Spleen (tissue), 11 donors: ENCODE results near the gene UBE2L3. TPM values are rescaled to one million over a fixed set of nuclear protein-coding genes. Genes with fewer than 3 reads are reported as not detected.

Source experiments
- DNase-seq: peaks from one replicate; pipeline ENCODE4 v3.0.0-alpha.2; 2020
- H3K27ac ChIP-seq, 8 donors: fragments of 200-600 bp; sonication (generic) in 7 of 8; 1 replicate in 4 of 8; 2 replicates in 4 of 8; pipeline versions ENCODE4 v1.5.0 to v1.8.0; 2016 to 2021; ENCODE audit warnings: inconsistent platforms in 4 of 8, mild to moderate bottlenecking in 4 of 8, moderate library complexity in 1 of 8
- H3K27me3 ChIP-seq, 7 donors: fragments of 200-600 bp; sonication (generic) in 6 of 7; replicated peaks in 1 of 7; 1 replicate in 4 of 7; 2 replicates in 3 of 7; pipeline versions ENCODE4 v1.5.0 to v1.8.0; 2016 to 2021; ENCODE audit warnings: inconsistent platforms in 3 of 7, mild to moderate bottlenecking in 1 of 7
- H3K36me3 ChIP-seq, 6 donors: fragments of 200-600 bp; sonication (generic) in 5 of 6; 1 replicate in 4 of 6; 2 replicates in 2 of 6; pipeline versions ENCODE4 v1.5.0 to v1.8.0; 2016 to 2021; ENCODE audit warnings: inconsistent platforms in 2 of 6
- H3K4me1 ChIP-seq, 6 donors: fragments of 200-600 bp; sonication (generic) in 5 of 6; 1 replicate in 3 of 6; 2 replicates in 3 of 6; pipeline versions ENCODE4 v1.5.0 to v1.8.0; 2016 to 2021; ENCODE audit warnings: inconsistent platforms in 3 of 6
- H3K4me3 ChIP-seq, 8 donors: fragments of 200-600 bp; sonication (generic) in 7 of 8; 1 replicate in 4 of 8; 2 replicates in 4 of 8; pipeline versions ENCODE4 v1.5.0 to v1.8.0; 2016 to 2021; ENCODE audit warnings: inconsistent platforms in 4 of 8, mild to moderate bottlenecking in 4 of 8, moderate library complexity in 2 of 8
- H3K9me3 ChIP-seq, 8 donors: fragments of 200-600 bp; sonication (generic) in 7 of 8; 1 replicate in 4 of 8; 2 replicates in 4 of 8; pipeline versions ENCODE4 v1.5.0 to v1.8.0; 2016 to 2021; ENCODE audit warnings: inconsistent platforms in 4 of 8
- CTCF ChIP-seq, 11 experiments: fragments of 200-600 bp in 7 of 11; fragments of 450-650 bp in 4 of 11; sonication (generic) in 4 of 11; IDR thresholded peaks in 8 of 11; conservative IDR thresholded peaks in 3 of 11; 1 replicate in 7 of 11; 2 replicates in 4 of 11; pipeline versions ENCODE4 v1.4.0 to v1.8.0; 2016 to 2021; ENCODE audit warnings: antibody characterized with exemption in 11 of 11, inconsistent platforms in 4 of 11, mild to moderate bottlenecking in 1 of 11
- POLR2A ChIP-seq, 3 donors: fragments of 450-650 bp; IDR thresholded peaks; one replicate each; pipeline ENCODE4 v1.5.1; 2017; ENCODE audit warnings: antibody characterized with exemption in 3 of 3, mild to moderate bottlenecking in 1 of 3
- POLR2AphosphoS5 ChIP-seq, 3 donors: sonication (generic); formaldehyde crosslinking; IDR thresholded peaks; one replicate each; pipeline ENCODE4 v1.5.1; 2017; ENCODE audit warnings: antibody characterized with exemption in 3 of 3
- WGBS, 5 donors: extraction: QIAGEN DNeasy Blood & Tissue Kit in 3 of 5; methylation state at CpG; one replicate each; pipeline versions ENCODE4 v1.1.5 to v1.1.7; 2013 to 2018; 5-methylcytosine and 5-hydroxymethylcytosine counted together
- intact Hi-C: fragments of 100-400 bp; cut with DNase I; formaldehyde crosslinking; loops from one replicate; pipeline ENCODE4 v1.15.0; 2023; ENCODE audit warnings: low total_unique reads
- polyA plus RNA-seq, 3 donors: library from polyadenylated mRNA; stranded (reverse); fragments of 200-250 nt; gene quantifications; one replicate each; pipeline ENCODE4 v1.2.1, GENCODE V29; 2013
- total RNA-seq, 7 donors: library from RNA; depleted of rRNA in 3 of 7; stranded (reverse); fragments of >200 nt in 3 of 7; fragmentation: NEBNext Ultra II Directional in 4 of 7; extraction: Animal tissue kit (Norgen Biotek cat#: 25700) in 4 of 7; gene quantifications; one replicate each; pipeline versions ENCODE4 v1.1.0 to v1.2.1, GENCODE V29; 2016 to 2021
- donor health status: healthy with polysubstance abuse.
- donor health status: DM: no; HTN: no; CAD: no; lungs with moderate emphysema.
- donor health status: DM: no; HTN: no; CAD: no.
- donor health status: Bipolar disorder and iron deficiency.
- donor health status: healthy.
- donor health status: DM: no; HTN: no; CAD: no.
- donor health status: DM: yes; HTN: yes; CAD: no.

The UBE2L3 gene
- total and polyA plus RNA-seq, 10 donors, result 36.2 to 69.3 (median 45.2) TPM

DNA sequence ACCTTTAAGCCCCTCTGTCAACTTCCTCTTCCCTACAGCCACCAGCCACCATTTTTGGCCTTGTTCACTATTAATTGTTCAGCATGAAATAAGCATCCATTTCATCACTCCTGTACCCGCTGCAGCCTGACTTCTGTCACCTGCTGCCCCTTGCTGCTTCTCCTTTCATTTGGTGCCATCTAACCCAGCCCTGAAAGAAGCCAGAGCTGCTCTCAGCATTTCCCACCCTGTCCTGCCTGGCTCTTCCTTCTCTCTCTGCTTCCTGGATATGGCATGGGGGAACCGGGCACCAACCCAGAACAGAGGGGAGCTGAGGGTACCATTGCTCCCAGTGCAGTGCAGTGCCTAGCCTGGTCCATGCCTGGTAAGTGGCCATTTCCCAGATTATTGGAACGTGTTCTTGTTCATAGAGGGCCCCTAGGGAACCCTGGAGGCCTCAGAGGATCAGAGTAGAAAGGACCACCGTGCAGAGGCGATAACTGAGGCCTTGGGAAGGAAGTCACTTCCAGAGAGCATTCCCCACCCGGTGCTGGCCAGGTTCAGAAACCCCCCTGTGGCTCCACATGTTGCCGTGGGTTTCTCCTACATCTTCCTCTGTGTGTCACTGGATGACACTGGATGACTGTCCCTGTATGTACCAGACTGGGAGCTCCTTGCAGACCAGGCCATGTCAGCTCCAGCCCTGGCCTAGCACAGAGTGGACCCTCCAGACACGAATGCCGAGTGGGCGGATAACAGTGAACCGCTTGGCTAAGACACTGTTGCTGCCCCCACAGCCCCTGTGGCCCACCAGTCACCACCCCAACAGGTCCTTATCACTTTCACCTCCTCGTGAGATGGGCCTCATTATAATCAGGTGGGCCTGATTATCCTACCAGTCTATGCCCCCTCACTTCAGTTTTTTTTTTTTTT lies 57.6 kb downstream of the UBE2L3 start:
- DNase-seq, result no peak
- peaks cover 0 to 80% (median 30%) of the 10 kb centered on the region in 6 donors for H3K36me3 ChIP-seq

GRCh38 chr22:21626073-21626734 lies 58.7 kb downstream of the UBE2L3 start:
- Histone ChIP-seq H3K36me3 (peaks cover 0 to 70% (median 30%) of the 10 kb centered on the region in 6 donors), H3K9me3 (no peaks in the 10 kb centered on the region), H3K4me3 (no peak overlapping the region), H3K4me1 (peaks cover 15 to 90% (median 73%) of the 10 kb centered on the region in 6 donors), H3K27me3 (no peaks in the 10 kb centered on the region), H3K27ac (peak overlapping the region in 1 of 8 donors; percentile 24)
- intact Hi-C loops, result no loop called here
- 60 to 77% (median 67%) methylated on average over 4 of the region's 4 CpGs for WGBS, 5 donors
- no peak for DNase-seq
- no peak for TF ChIP-seq POLR2A (IDR thresholded peaks at IDR 0.05)
- no peak for TF ChIP-seq POLR2AphosphoS5 (IDR thresholded peaks at IDR 0.05)
- TF ChIP-seq CTCF (IDR thresholded peaks at IDR 0.05 in 8 of 11, conservative IDR thresholded peaks at IDR 0.05 in 3 of 11), result no peak

More for the DNA sequence above, 57.6 kb downstream of the UBE2L3 start:
- peak overlapping the region in 5 of 8 donors; percentile 18 to 47 (median 33) for H3K27ac ChIP-seq
- peaks cover 12 to 92% (median 77%) of the 10 kb centered on the region in 6 donors for H3K4me1 ChIP-seq
- H3K4me3 ChIP-seq, result no peak overlapping the region
- WGBS, 5 donors, result 74 to 90% (median 85%) methylated on average over 12 of the region's 12 CpGs
- intact Hi-C loops, result no loop called here
- no peaks in the 10 kb centered on the region for H3K27me3 ChIP-seq
- no peak for TF ChIP-seq CTCF (IDR thresholded peaks at IDR 0.05 in 8 of 11, conservative IDR thresholded peaks at IDR 0.05 in 3 of 11)
- no peak for TF ChIP-seq POLR2A (IDR thresholded peaks at IDR 0.05)
- TF ChIP-seq POLR2AphosphoS5 (IDR thresholded peaks at IDR 0.05), result peak in 2 of 3 donors; percentile 8 to 31
- H3K9me3 ChIP-seq, result no peaks in the 10 kb centered on the region

GRCh38 chr22:21626735-21627469 lies 59.4 kb downstream of the UBE2L3 start:
- no peak overlapping the region for H3K4me3 ChIP-seq
- H3K9me3 ChIP-seq, result no peaks in the 10 kb centered on the region
- DNase-seq, result no peak
- intact Hi-C loops, result no loop called here
- 84 to 89% (median 87%) methylated on average over 11 of the region's 11 CpGs for WGBS, 5 donors
- TF ChIP-seq CTCF (IDR thresholded peaks at IDR 0.05 in 8 of 11, conservative IDR thresholded peaks at IDR 0.05 in 3 of 11), result no peak
- TF ChIP-seq POLR2A (IDR thresholded peaks at IDR 0.05), result no peak
- TF ChIP-seq POLR2AphosphoS5 (IDR thresholded peaks at IDR 0.05), result peak; percentile 3 to 29 (median 20)
- peak overlapping the region in 1 of 8 donors; percentile 24 for H3K27ac ChIP-seq
- peaks cover 15 to 85% (median 70%) of the 10 kb centered on the region in 6 donors for H3K4me1 ChIP-seq
- peaks cover 0 to 66% (median 30%) of the 10 kb centered on the region in 6 donors for H3K36me3 ChIP-seq
- H3K27me3 ChIP-seq, result no peaks in the 10 kb centered on the region
